Liver (tissue), 9 donors: ENCODE data around the gene RASEF. TPM values are rescaled to one million over a fixed set of nuclear protein-coding genes. Genes with fewer than 3 reads are reported as not detected.

Source experiments
- DNase-seq: peaks from one replicate; pipeline ENCODE4 v3.0.0-alpha.2; 2017; ENCODE audit warnings: low spot score
- H3K27ac ChIP-seq, 2 donors: one replicate each; pipeline ENCODE4 v1.7.0; 2013; ENCODE audit warnings: inconsistent platforms in 2 of 2, low read length in 2 of 2, control low read depth in 1 of 2, low read depth in 1 of 2, mild to moderate bottlenecking in 1 of 2
- H3K27me3 ChIP-seq, 4 donors: one replicate each; pipeline versions ENCODE4 v1.6.1 to v1.7.0; 2013; ENCODE audit warnings: low read length in 3 of 4, inconsistent platforms in 1 of 4, mild to moderate bottlenecking in 1 of 4, moderate library complexity in 1 of 4; ENCODE audit not compliant: control insufficient read depth in 4 of 4, insufficient read depth in 4 of 4
- H3K36me3 ChIP-seq, 4 donors: one replicate each; pipeline versions ENCODE4 v1.6.1 to v1.7.0; 2013; ENCODE audit warnings: low read length in 3 of 4, mild to moderate bottlenecking in 3 of 4, low read depth in 1 of 4, moderate library complexity in 1 of 4; ENCODE audit not compliant: control insufficient read depth in 4 of 4, insufficient read depth in 3 of 4
- H3K4me1 ChIP-seq, 4 donors: one replicate each; pipeline versions ENCODE4 v1.6.1 to v1.7.0; 2013; ENCODE audit warnings: low read length in 3 of 4, mild to moderate bottlenecking in 3 of 4, moderate library complexity in 1 of 4; ENCODE audit not compliant: control insufficient read depth in 4 of 4, insufficient read depth in 4 of 4
- H3K4me3 ChIP-seq, 3 donors: one replicate each; pipeline versions ENCODE4 v1.6.1 to v1.7.0; 2013; ENCODE audit warnings: low read length in 3 of 3, control low read depth in 1 of 3, low read depth in 1 of 3, mild to moderate bottlenecking in 1 of 3
- H3K9ac ChIP-seq, 2 donors: one replicate each; pipeline ENCODE4 v1.7.0; 2013; ENCODE audit warnings: low read length in 2 of 2, mild to moderate bottlenecking in 2 of 2, moderate library complexity in 2 of 2, control low read depth in 1 of 2, low read depth in 1 of 2
- H3K9me3 ChIP-seq, 4 donors: one replicate each; pipeline versions ENCODE4 v1.6.1 to v1.7.0; 2013; ENCODE audit warnings: low read length in 3 of 4; ENCODE audit not compliant: control insufficient read depth in 4 of 4
- ATF3 ChIP-seq: IDR thresholded peaks from 2 replicates; pipeline ENCODE4 v1.6.1; 2016; ENCODE audit warnings: antibody characterized with exemption
- FOXA1 ChIP-seq: IDR thresholded peaks from 2 replicates; pipeline ENCODE4 v1.6.1; 2016; ENCODE audit warnings: antibody characterized with exemption
- FOXA2 ChIP-seq: IDR thresholded peaks from 2 replicates; pipeline ENCODE4 v1.6.1; 2016; ENCODE audit warnings: antibody characterized with exemption
- MAX ChIP-seq: IDR thresholded peaks from 2 replicates; pipeline ENCODE4 v1.6.1; 2016; ENCODE audit warnings: antibody characterized with exemption
- NR2F2 ChIP-seq: IDR thresholded peaks from 2 replicates; pipeline ENCODE4 v1.6.1; 2016; ENCODE audit warnings: antibody characterized with exemption
- RAD21 ChIP-seq, 2 donors: IDR thresholded peaks; 2 replicates each; pipeline ENCODE4 v1.6.1; 2016; ENCODE audit warnings: antibody characterized with exemption in 2 of 2, mild to moderate bottlenecking in 2 of 2
- REST ChIP-seq: IDR thresholded peaks from 2 replicates; pipeline ENCODE4 v1.6.1; 2016; ENCODE audit warnings: antibody characterized with exemption, mild to moderate bottlenecking
- RXRA ChIP-seq, 2 donors: IDR thresholded peaks; 2 replicates each; pipeline ENCODE4 v1.6.1; 2017 to 2018; ENCODE audit warnings: antibody characterized with exemption in 2 of 2, mild to moderate bottlenecking in 1 of 2
- YY1 ChIP-seq: IDR thresholded peaks from 2 replicates; pipeline ENCODE4 v1.6.1; 2016; ENCODE audit warnings: antibody characterized with exemption, mild to moderate bottlenecking
- ZBTB33 ChIP-seq: IDR thresholded peaks from 2 replicates; pipeline ENCODE4 v1.6.1; 2016; ENCODE audit warnings: antibody characterized with exemption
- WGBS: extraction: QIAGEN DNeasy Blood & Tissue Kit; methylation state at CpG from one replicate; pipeline ENCODE4 v1.1.7; 2013; 5-methylcytosine and 5-hydroxymethylcytosine counted together
- polyA plus RNA-seq, 2 donors: library from polyadenylated mRNA; stranded (reverse) in 1 of 2; unstranded in 1 of 2; fragments of 200-250 nt in 1 of 2; fragments of >200 nt in 1 of 2; fragmentation: Nextera tagmentation in 1 of 2; extraction: Ambion mirVana in 1 of 2; gene quantifications; one replicate each; pipeline versions ENCODE4 v1.2.1 to v1.2.3, GENCODE V29; 2013 to 2015
- total RNA-seq, 2 donors: library from RNA; depleted of rRNA; stranded (reverse); fragments of >200 nt; gene quantifications; one replicate each; pipeline ENCODE4 v1.2.3, GENCODE V29; 2014
- donor health status: healthy.
- donor health status: healthy.
- donor health status: healthy.
- donor health status: healthy.
- donor health status: healthy.

RASEF gene
- total and polyA plus RNA-seq, 4 donors = 0.14 to 1.5 (median 0.39) TPM

GRCh38 chr9:83015897-83016296, 47.0 kb downstream of the RASEF start:
- H3K27me3 ChIP-seq = no peaks in the 10 kb centered on the region
- WGBS = 84% methylated on average over 2 of the region's 2 CpGs
- H3K4me1 ChIP-seq = no peaks in the 10 kb centered on the region
- H3K9ac ChIP-seq = no peak overlapping the region
- DNase-seq = no peak
- TF ChIP-seq ATF3 = no peak
- no peak for TF ChIP-seq ZBTB33
- no peak for TF ChIP-seq RXRA (IDR thresholded peaks at IDR 0.05)
- TF ChIP-seq REST = no peak
- TF ChIP-seq RAD21 (IDR thresholded peaks at IDR 0.05) = no peak
- TF ChIP-seq MAX = no peak
- H3K9me3 ChIP-seq = peaks cover 0 to 4% (median 0%) of the 10 kb centered on the region in 4 donors
- H3K27ac ChIP-seq = no peak overlapping the region
- no peaks in the 10 kb centered on the region for H3K36me3 ChIP-seq
- H3K4me3 ChIP-seq = no peak overlapping the region

GRCh38 chr9:83013867-83014605, 48.9 kb downstream of the RASEF start:
- no peak overlapping the region for H3K4me3 ChIP-seq
- H3K27me3 ChIP-seq = no peaks in the 10 kb centered on the region
- H3K9ac ChIP-seq = no peak overlapping the region
- WGBS = 78% methylated on average over 3 of the region's 3 CpGs
- H3K4me1 ChIP-seq = no peaks in the 10 kb centered on the region
- no peaks in the 10 kb centered on the region for H3K36me3 ChIP-seq
- no peak for DNase-seq
- TF ChIP-seq NR2F2 = no peak
- H3K9me3 ChIP-seq = peaks cover 0 to 4% (median 0%) of the 10 kb centered on the region in 4 donors
- no peak overlapping the region for H3K27ac ChIP-seq

- peaks cover 0 to 4% (median 0%) of the 10 kb centered on the region in 4 donors for H3K9me3 ChIP-seq
- DNase-seq = no peak
- H3K4me3 ChIP-seq = no peak overlapping the region
- no peak overlapping the region for H3K27ac ChIP-seq
- no peaks in the 10 kb centered on the region for H3K27me3 ChIP-seq
- 45% methylated on average over 7 of the region's 7 CpGs for WGBS
- H3K36me3 ChIP-seq = no peaks in the 10 kb centered on the region
- H3K4me1 ChIP-seq = no peaks in the 10 kb centered on the region
- no peak overlapping the region for H3K9ac ChIP-seq
- TF ChIP-seq REST = no peak
- TF ChIP-seq YY1 = no peak
- TF ChIP-seq FOXA1 = no peak
- no peak for TF ChIP-seq FOXA2
- TF ChIP-seq RAD21 (IDR thresholded peaks at IDR 0.05) = no peak
- TF ChIP-seq MAX = no peak
- no peak for TF ChIP-seq ZBTB33
- TF ChIP-seq ATF3 = no peak
These were observed 49.8 kb downstream of the RASEF start for GRCh38 chr9:83012922-83013838.
